HepG2 (cell line): ENCODE data around the gene C22orf15. TPM values are rescaled to one million over a fixed set of nuclear protein-coding genes. Genes with fewer than 3 reads are reported as not detected.

Source experiments
- BATF2 ChIP-seq: sonication (generic); formaldehyde crosslinking; IDR thresholded peaks from 2 replicates; pipeline ENCODE4 v1.8.0; 2022; ENCODE audit warnings: mild to moderate bottlenecking, missing genetic modification reagents, moderate library complexity
- ETV5 ChIP-seq: IDR thresholded peaks from 2 replicates; pipeline ENCODE4 v1.6.1; 2018; ENCODE audit warnings: missing biosample characterization, missing genetic modification reagents, inconsistent platforms, borderline replicate concordance
- FOXJ3 ChIP-seq: sonication (generic); formaldehyde crosslinking; IDR thresholded peaks from 2 replicates; pipeline ENCODE4 v1.4.0; 2020; ENCODE audit warnings: missing genetic modification reagents, mild to moderate bottlenecking, borderline replicate concordance
- GFI1 ChIP-seq: sonication (generic); formaldehyde crosslinking; IDR thresholded peaks from 2 replicates; pipeline ENCODE4 v1.5.0; 2020; ENCODE audit warnings: missing genetic modification reagents, mild to moderate bottlenecking, borderline replicate concordance
- ISL2 ChIP-seq: sonication (generic); formaldehyde crosslinking; IDR thresholded peaks from 2 replicates; pipeline ENCODE4 v1.5.0; 2020; ENCODE audit warnings: missing genetic modification reagents
- KDM3A ChIP-seq: IDR thresholded peaks from 2 replicates; pipeline ENCODE4 v1.6.1; 2018; ENCODE audit warnings: low read depth, missing compliant biosample characterization
- KLF11 ChIP-seq: IDR thresholded peaks from 2 replicates; pipeline ENCODE4 v1.6.1; 2016; ENCODE audit warnings: missing compliant biosample characterization
- MTF1 ChIP-seq: sonication (generic); formaldehyde crosslinking; IDR thresholded peaks from 2 replicates; pipeline ENCODE4 v1.5.0; 2020; ENCODE audit warnings: missing genetic modification reagents
- ZBTB10 ChIP-seq: sonication (generic); formaldehyde crosslinking; IDR thresholded peaks from 2 replicates; pipeline ENCODE4 v1.4.0; 2020; ENCODE audit warnings: missing genetic modification reagents, borderline replicate concordance
- ZNF530 ChIP-seq: sonication (generic); formaldehyde crosslinking; IDR thresholded peaks from 2 replicates; pipeline ENCODE4 v1.5.0; 2020; ENCODE audit warnings: low read depth, mild to moderate bottlenecking, missing genetic modification reagents
- ZNF75D ChIP-seq: sonication (generic); formaldehyde crosslinking; IDR thresholded peaks from 2 replicates; pipeline ENCODE4 v1.8.1; 2023; ENCODE audit warnings: missing genetic modification reagents, mild to moderate bottlenecking, borderline replicate concordance
- ZNF781 ChIP-seq: sonication (generic); formaldehyde crosslinking; IDR thresholded peaks from 2 replicates; pipeline ENCODE4 v1.5.1; 2020; ENCODE audit warnings: borderline replicate concordance, mild to moderate bottlenecking, missing genetic modification reagents; ENCODE audit errors: not compliant biosample characterization
- polyA plus RNA-seq, 8 experiments: library from polyadenylated mRNA; depleted of rRNA in 3 of 8; stranded (reverse) in 7 of 8; unstranded in 1 of 8; fragments of >200 nt; fragmentation: Illumina TruSeq in 4 of 8; extraction: Trizol in 4 of 8; gene quantifications; 2 replicates each; pipeline versions ENCODE4 v1.2.1 to v1.2.3, GENCODE V29; 2011 to 2016; ENCODE audit warnings: low read depth in 4 of 8, missing spikeins in 1 of 8, mixed read lengths in 1 of 8; ENCODE audit not compliant: insufficient read depth in 1 of 8
- total RNA-seq, 5 experiments: library from RNA; depleted of rRNA; stranded (reverse); fragments of >200 nt; fragmentation: Illumina TruSeq; extraction: Trizol; gene quantifications; 2 replicates each; pipeline ENCODE4 v1.2.3, GENCODE V29; 2016; ENCODE audit warnings: low read depth in 1 of 5
- TF ChIP-seq, protein P1 (sequence below), 2 experiments: sonication (generic) in 1 of 2; formaldehyde crosslinking in 1 of 2; IDR thresholded peaks; 2 replicates each; pipeline versions ENCODE4 v1.6.1 to v1.9.0; 2014 to 2022; ENCODE audit warnings: antibody characterized with exemption in 1 of 2, borderline replicate concordance in 1 of 2, inconsistent platforms in 1 of 2, low read depth in 1 of 2, missing genetic modification reagents in 1 of 2
- TF ChIP-seq, protein P2 (sequence below): sonication (generic); formaldehyde crosslinking; IDR thresholded peaks from 2 replicates; pipeline ENCODE4 v1.4.0; 2020; ENCODE audit warnings: missing genetic modification reagents, borderline replicate concordance

C22orf15 gene
- total and polyA plus RNA-seq, 2 of the 13 experiments (the other 11 are each of a cell fraction or from before 2014, with no cell fraction given), result not detected

GRCh38 chr22:23716811-23717801, 45.7 kb upstream of the C22orf15 start (continued):
- TF ChIP-seq, protein P1, sequence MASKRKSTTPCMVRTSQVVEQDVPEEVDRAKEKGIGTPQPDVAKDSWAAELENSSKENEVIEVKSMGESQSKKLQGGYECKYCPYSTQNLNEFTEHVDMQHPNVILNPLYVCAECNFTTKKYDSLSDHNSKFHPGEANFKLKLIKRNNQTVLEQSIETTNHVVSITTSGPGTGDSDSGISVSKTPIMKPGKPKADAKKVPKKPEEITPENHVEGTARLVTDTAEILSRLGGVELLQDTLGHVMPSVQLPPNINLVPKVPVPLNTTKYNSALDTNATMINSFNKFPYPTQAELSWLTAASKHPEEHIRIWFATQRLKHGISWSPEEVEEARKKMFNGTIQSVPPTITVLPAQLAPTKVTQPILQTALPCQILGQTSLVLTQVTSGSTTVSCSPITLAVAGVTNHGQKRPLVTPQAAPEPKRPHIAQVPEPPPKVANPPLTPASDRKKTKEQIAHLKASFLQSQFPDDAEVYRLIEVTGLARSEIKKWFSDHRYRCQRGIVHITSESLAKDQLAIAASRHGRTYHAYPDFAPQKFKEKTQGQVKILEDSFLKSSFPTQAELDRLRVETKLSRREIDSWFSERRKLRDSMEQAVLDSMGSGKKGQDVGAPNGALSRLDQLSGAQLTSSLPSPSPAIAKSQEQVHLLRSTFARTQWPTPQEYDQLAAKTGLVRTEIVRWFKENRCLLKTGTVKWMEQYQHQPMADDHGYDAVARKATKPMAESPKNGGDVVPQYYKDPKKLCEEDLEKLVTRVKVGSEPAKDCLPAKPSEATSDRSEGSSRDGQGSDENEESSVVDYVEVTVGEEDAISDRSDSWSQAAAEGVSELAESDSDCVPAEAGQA (IDR thresholded peaks at IDR 0.05; ENCODE audit: low read depth), result peak; percentile 99
- TF ChIP-seq, protein P1 (CRISPR knock-in tag; IDR thresholded peaks at IDR 0.05; ENCODE audit: borderline replicate concordance), result peak; percentile 79; the same call in 1 of the 2 replicates
- TF ChIP-seq KLF11 (CRISPR knock-in tag) (peak; percentile 37; the same call in 1 of the 2 replicates), ZNF530 (CRISPR knock-in tag) (no peak), ZNF781 (CRISPR knock-in tag) (no peak), KDM3A (peak; percentile 58; the same call in 1 of the 2 replicates), ETV5 (CRISPR knock-in tag) (no peak; the same call in 1 of the 2 replicates), ZBTB10 (peak; percentile 11; the same call in 1 of the 2 replicates), GFI1 (CRISPR knock-in tag) (peak; percentile 14; the same call in 1 of the 2 replicates), ISL2 (CRISPR knock-in tag) (no peak), FOXJ3 (CRISPR knock-in tag) (no peak), MTF1 (CRISPR knock-in tag) (no peak), BATF2 (CRISPR knock-in tag) (0 out of 2 replicates have a peak, but pooled peaks have one; percentile 47), ZNF75D (CRISPR knock-in tag) (no peak)
- TF ChIP-seq, protein P2, sequence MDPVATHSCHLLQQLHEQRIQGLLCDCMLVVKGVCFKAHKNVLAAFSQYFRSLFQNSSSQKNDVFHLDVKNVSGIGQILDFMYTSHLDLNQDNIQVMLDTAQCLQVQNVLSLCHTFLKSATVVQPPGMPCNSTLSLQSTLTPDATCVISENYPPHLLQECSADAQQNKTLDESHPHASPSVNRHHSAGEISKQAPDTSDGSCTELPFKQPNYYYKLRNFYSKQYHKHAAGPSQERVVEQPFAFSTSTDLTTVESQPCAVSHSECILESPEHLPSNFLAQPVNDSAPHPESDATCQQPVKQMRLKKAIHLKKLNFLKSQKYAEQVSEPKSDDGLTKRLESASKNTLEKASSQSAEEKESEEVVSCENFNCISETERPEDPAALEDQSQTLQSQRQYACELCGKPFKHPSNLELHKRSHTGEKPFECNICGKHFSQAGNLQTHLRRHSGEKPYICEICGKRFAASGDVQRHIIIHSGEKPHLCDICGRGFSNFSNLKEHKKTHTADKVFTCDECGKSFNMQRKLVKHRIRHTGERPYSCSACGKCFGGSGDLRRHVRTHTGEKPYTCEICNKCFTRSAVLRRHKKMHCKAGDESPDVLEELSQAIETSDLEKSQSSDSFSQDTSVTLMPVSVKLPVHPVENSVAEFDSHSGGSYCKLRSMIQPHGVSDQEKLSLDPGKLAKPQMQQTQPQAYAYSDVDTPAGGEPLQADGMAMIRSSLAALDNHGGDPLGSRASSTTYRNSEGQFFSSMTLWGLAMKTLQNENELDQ (CRISPR knock-in tag), result no peak
